BLaER1 (cell line): ENCODE measurements around the gene MS4A4A.

Experiments used
- H3K27ac ChIP-seq: shearing (Covaris generic); formaldehyde crosslinking; 2 replicates; pipeline ENCODE4 v1.8.1; 2022
- H3K27me3 ChIP-seq: shearing (Covaris generic); formaldehyde crosslinking; 2 replicates; pipeline ENCODE4 v1.8.1; 2022
- H3K36me3 ChIP-seq: shearing (Covaris generic); formaldehyde crosslinking; 2 replicates; pipeline ENCODE4 v1.8.1; 2022
- H3K4me1 ChIP-seq: shearing (Covaris generic); formaldehyde crosslinking; 2 replicates; pipeline ENCODE4 v1.8.1; 2022
- H3K4me2 ChIP-seq: shearing (Covaris generic); formaldehyde crosslinking; 2 replicates; pipeline ENCODE4 v1.8.1; 2022
- H3K4me3 ChIP-seq: shearing (Covaris generic); formaldehyde crosslinking; 2 replicates; pipeline ENCODE4 v1.8.1; 2022
- H3K9ac ChIP-seq: shearing (Covaris generic); formaldehyde crosslinking; 2 replicates; pipeline ENCODE4 v1.8.1; 2022
- H3K9me3 ChIP-seq: shearing (Covaris generic); formaldehyde crosslinking; 2 replicates; pipeline ENCODE4 v1.8.1; 2022
- H4K20me1 ChIP-seq: shearing (Covaris generic); formaldehyde crosslinking; 2 replicates; pipeline ENCODE4 v1.8.1; 2022
- Cebpa-rat ChIP-seq: shearing (Covaris generic); IDR thresholded peaks from 2 replicates; pipeline ENCODE4 v1.8.1; 2022

Gene MS4A4A

DNA sequence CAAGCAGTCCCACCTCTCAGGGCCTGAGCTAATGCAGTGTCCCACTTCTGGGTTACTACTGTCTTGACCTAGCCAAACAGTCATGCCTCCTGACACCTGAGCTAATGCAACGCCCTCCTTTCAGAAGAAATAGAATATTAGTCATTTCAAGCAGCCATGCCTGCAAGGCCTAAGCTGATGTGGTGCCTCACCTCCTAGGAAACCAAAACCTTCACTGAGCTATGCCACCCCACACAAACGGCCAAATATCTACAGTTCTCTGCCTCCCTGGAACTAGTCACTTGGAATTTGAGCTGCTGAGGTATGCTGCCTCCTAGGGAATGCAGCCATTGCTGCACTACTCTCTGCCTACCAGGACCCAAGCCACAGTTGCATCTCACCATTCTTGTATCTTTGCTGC lies 38.3 kb downstream of the MS4A4A start:
- Histone ChIP-seq H3K27ac (no peak overlapping the region), H3K4me2 (no peak overlapping the region), H3K36me3 (no peaks in the 10 kb centered on the region), H3K9ac (no peak overlapping the region), H3K4me3 (no peak overlapping the region), H3K27me3 (no peaks in the 10 kb centered on the region), H3K9me3 (peaks cover 65% of the 10 kb centered on the region), H4K20me1 (no peaks in the 10 kb centered on the region), H3K4me1 (peaks cover 12% of the 10 kb centered on the region)
- no peak for TF ChIP-seq Cebpa-rat

DNA sequence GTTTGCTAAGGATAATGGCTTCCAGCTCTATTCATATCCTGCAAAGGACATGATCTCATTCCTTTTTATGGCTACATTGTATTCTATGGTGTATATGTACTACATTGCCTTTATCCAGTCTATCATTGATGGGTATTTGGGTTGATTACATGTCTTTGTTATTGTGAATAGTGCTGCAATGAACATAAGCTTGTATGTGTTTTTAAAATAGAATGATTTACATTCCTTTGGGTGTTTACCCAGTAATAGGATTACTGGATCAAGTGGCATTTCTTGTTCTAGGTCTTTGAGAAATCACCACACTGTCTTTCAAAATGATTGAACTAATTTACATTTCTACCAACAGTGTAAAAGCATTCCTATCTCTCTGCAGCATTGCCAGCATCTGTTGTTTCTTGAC lies 40.6 kb downstream of the MS4A4A start:
- no peaks in the 10 kb centered on the region for H3K27me3 ChIP-seq

DNA sequence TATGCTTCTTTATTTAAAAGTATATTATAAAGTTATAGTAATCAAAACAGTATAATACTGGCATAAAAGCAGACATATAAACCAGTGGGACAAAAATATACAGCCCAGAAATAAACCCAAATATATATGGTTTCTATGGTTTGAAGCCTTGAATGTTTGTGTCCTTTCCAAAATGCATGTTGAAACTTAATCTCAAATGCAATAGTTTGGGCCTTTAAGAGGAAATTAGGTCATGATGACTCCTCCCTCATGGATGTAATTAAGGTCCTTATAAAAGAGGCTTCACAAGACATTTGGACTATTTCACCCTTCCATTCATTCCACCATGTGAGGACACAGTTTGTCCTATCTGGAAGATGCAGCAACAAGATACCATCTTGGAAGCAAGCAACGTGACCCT lies 46.5 kb downstream of the MS4A4A start, which contains the start of gene MS4A6E:
Gene MS4A6E, plus strand, starts transcription at position 301 of the 400 bp plus-strand sequence. CDS start 7,641 bp downstream, outside the sequence.
- Histone ChIP-seq H3K27ac (no peak within 1 kb of the TSS), H3K9ac (no peak within 1 kb of the TSS), H3K4me2 (no peak within 1 kb of the TSS), H3K4me3 (0 out of 2 replicates have a peak within 1 kb of the TSS, but pooled peaks have one; percentile 8), H3K27me3 (no peaks in the 10 kb centered on the region), H3K9me3 (peaks cover 48% of the 10 kb centered on the region), H3K36me3 (no peaks in the 10 kb centered on the region), H4K20me1 (no peaks in the 10 kb centered on the region), H3K4me1 (peaks cover 8% of the 10 kb centered on the region; the same call in 1 of the 2 replicates)
- TF ChIP-seq Cebpa-rat: no peak

More for the DNA sequence above, 40.6 kb downstream of the MS4A4A start:
- no peak overlapping the region for H3K4me3 ChIP-seq
- no peak overlapping the region for H3K9ac ChIP-seq
- no peak for TF ChIP-seq Cebpa-rat
- no peaks in the 10 kb centered on the region for H4K20me1 ChIP-seq
- peaks cover 8% of the 10 kb centered on the region; the same call in 1 of the 2 replicates for H3K4me1 ChIP-seq
- no peaks in the 10 kb centered on the region for H3K36me3 ChIP-seq
- H3K4me2 ChIP-seq: no peak overlapping the region
- H3K27ac ChIP-seq: no peak overlapping the region
- H3K9me3 ChIP-seq: peaks cover 66% of the 10 kb centered on the region

DNA sequence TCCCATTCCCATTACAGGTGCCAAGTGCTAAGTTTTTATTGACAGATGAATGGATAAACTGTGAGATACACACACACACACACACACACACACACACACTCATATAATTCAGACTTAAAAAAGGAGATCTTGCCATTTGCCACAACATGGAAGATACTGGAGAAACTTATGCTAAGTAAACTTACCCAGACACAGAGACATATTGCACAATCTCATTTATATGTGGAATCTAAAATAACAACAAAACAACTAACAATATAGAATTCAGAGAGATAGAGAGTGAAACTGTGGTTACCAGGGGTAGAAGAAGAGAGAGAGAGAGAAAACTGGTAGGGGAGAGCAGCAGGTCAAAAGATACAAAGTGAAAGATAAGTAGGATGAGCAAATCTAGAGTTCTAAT lies 48.0 kb downstream of the MS4A4A start:
- peaks cover 34% of the 10 kb centered on the region for H3K9me3 ChIP-seq
- H3K4me3 ChIP-seq: no peak overlapping the region
- H4K20me1 ChIP-seq: no peaks in the 10 kb centered on the region
- no peak overlapping the region for H3K27ac ChIP-seq
- no peaks in the 10 kb centered on the region for H3K27me3 ChIP-seq
- H3K4me2 ChIP-seq: no peak overlapping the region
- H3K9ac ChIP-seq: no peak overlapping the region
- no peak; the same call in 1 of the 2 replicates for TF ChIP-seq Cebpa-rat
- H3K36me3 ChIP-seq: no peaks in the 10 kb centered on the region
- H3K4me1 ChIP-seq: peaks cover 8% of the 10 kb centered on the region; the same call in 1 of the 2 replicates

DNA sequence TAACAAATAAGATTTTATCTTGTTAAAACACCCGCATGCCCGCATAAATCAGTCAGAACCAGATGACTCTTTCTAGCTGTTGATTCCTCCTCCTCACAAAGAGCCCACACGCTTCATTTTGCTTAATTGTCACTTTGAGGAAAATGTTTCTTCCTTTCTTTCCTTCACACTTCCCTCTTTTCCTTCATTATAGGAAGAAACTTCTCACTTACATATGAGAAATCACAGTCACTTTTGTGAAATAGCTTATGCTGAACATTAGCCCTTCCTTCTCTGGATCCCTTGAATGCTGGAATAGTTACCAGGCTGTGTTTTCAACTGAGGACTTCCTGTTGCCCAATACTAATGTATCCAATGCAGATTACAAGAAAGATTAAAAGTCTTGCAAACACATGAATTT lies 52.4 kb downstream of the MS4A4A start:
- H3K27me3 ChIP-seq: no peaks in the 10 kb centered on the region
- H4K20me1 ChIP-seq: no peaks in the 10 kb centered on the region
- H3K4me1 ChIP-seq: peaks cover 12% of the 10 kb centered on the region
- no peaks in the 10 kb centered on the region for H3K36me3 ChIP-seq
- H3K27ac ChIP-seq: no peak overlapping the region
- H3K9ac ChIP-seq: no peak overlapping the region
- no peak overlapping the region for H3K4me3 ChIP-seq
- no peak for TF ChIP-seq Cebpa-rat
- peaks cover 10% of the 10 kb centered on the region; the same call in 1 of the 2 replicates for H3K9me3 ChIP-seq
- no peak overlapping the region for H3K4me2 ChIP-seq

DNA sequence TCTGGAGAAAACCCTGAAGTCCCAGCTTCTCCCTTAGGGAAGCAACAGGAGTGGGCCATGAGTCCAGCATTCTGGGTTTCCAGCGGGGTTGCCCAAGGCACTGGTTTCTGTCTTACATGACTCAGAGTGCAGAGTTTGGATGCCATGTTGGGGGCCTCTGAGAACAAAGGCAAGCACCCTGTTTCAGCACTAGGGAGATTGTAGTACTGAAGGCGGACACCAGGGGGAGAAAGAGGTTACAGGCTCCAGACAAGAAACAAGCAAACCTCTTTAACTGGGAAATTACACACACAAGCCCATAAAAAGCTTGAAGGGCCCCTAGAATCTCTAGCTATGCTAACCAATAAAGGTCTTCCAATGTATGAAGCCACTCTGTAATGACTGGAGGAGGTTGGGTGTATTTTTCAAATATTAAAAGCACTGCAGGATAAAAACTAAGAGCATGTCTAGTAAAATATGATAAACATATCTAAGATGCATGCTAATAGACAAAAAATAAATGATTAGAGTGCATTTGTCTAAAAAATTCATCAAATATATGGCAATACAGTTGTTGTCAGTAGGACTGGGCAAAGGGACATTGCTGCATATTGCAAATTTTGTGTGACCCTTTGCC lies 53.6 kb downstream of the MS4A4A start:
- H3K4me1 ChIP-seq: peaks cover 12% of the 10 kb centered on the region

DNA sequence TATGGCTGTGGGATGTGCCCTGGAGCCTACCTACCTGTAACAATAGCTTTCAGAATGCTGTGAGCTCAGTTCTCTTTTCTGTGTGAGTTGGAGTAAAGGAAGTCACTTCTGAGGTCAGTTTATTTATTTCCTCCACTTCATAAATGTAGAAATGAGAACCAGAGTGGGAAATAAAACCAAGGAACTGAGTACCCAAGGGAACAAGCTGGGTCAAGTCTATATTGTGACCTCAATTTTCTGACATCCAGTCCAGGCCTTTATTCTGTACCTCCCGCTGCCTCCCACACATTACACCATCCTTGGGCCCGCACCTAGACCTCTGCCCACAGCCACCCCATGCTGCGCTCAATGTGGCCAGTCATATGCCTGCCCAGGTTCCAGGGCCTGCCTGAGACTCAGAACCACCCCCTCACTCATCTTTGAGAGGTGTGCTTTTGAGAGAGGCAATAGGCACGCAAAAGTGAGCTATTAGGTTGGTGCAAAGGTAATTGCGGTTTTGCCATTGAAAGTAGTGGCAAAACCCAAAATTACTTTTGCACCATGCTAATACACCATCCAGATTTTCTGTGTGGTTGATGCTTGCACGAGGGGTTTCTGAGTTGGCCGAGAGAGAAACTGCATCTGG lies 56.4 kb downstream of the MS4A4A start:
- Histone ChIP-seq H3K27ac (no peak overlapping the region), H3K4me3 (no peak overlapping the region), H3K4me1 (peaks cover 12% of the 10 kb centered on the region), H4K20me1 (no peaks in the 10 kb centered on the region), H3K27me3 (no peaks in the 10 kb centered on the region), H3K9me3 (no peaks in the 10 kb centered on the region), H3K9ac (no peak overlapping the region), H3K36me3 (no peaks in the 10 kb centered on the region), H3K4me2 (peak overlapping the region; percentile 38)
- TF ChIP-seq Cebpa-rat: no peak

More for the DNA sequence above, 53.6 kb downstream of the MS4A4A start:
- H3K27ac ChIP-seq: no peak overlapping the region
- H3K4me2 ChIP-seq: no peak overlapping the region
- no peak overlapping the region for H3K4me3 ChIP-seq
- no peaks in the 10 kb centered on the region for H4K20me1 ChIP-seq
- H3K36me3 ChIP-seq: no peaks in the 10 kb centered on the region
- no peak overlapping the region for H3K9ac ChIP-seq
- no peak for TF ChIP-seq Cebpa-rat
- H3K9me3 ChIP-seq: peaks cover 10% of the 10 kb centered on the region; the same call in 1 of the 2 replicates
- no peaks in the 10 kb centered on the region for H3K27me3 ChIP-seq

DNA sequence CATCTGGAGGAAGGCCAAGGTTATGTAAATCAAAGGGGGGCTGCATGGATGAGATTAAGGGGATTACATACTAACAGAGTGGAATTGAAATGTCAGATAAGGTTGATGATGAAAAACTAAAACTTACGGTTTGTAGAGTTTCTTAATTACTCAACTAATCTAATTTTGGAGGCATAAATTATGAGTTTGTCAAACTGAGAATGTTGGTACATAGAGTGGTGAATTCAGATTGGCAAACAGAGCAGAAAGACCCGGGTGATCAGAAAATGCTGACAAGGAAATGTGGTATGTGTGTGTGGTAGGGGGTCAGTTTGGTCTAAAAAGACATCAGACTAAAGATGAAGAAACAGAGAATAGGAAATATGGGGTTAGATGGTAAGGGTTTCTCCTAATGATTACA lies 57.6 kb downstream of the MS4A4A start:
- Histone ChIP-seq H3K4me2 (no peak overlapping the region), H3K36me3 (no peaks in the 10 kb centered on the region), H3K27ac (no peak overlapping the region), H3K9me3 (0 out of 2 replicates have a peak, but pooled peaks cover 6% of the 10 kb centered on the region), H4K20me1 (no peaks in the 10 kb centered on the region), H3K4me3 (no peak overlapping the region), H3K4me1 (peaks cover 12% of the 10 kb centered on the region), H3K27me3 (no peaks in the 10 kb centered on the region), H3K9ac (no peak overlapping the region)
- TF ChIP-seq Cebpa-rat: no peak

DNA sequence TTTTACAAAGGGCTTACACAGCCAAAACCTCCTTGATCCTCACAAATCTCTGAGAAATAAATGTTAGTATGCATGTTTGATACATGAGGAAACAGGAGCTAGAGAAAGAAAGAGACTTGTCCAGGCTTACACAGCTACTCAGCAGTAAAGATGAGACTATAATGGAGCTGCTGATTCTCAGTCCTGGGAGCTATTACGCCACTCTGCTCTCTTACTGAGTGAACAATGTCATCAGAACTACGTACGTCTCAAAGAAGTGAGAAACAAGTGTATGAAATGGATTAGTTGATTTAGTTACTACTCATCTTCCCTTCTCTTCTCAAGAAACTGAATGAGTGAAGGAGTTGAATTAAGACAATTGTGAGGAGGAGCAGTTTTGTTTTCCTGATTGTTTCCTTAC lies 58.9 kb downstream of the MS4A4A start:
- H4K20me1 ChIP-seq: no peaks in the 10 kb centered on the region
- no peaks in the 10 kb centered on the region for H3K36me3 ChIP-seq
- no peaks in the 10 kb centered on the region for H3K27me3 ChIP-seq
- no peak overlapping the region for H3K4me2 ChIP-seq
- no peak for TF ChIP-seq Cebpa-rat
- H3K9me3 ChIP-seq: 0 out of 2 replicates have a peak, but pooled peaks cover 6% of the 10 kb centered on the region
- no peak overlapping the region for H3K4me3 ChIP-seq
- H3K27ac ChIP-seq: no peak overlapping the region
- H3K9ac ChIP-seq: no peak overlapping the region
- H3K4me1 ChIP-seq: peaks cover 12% of the 10 kb centered on the region

DNA sequence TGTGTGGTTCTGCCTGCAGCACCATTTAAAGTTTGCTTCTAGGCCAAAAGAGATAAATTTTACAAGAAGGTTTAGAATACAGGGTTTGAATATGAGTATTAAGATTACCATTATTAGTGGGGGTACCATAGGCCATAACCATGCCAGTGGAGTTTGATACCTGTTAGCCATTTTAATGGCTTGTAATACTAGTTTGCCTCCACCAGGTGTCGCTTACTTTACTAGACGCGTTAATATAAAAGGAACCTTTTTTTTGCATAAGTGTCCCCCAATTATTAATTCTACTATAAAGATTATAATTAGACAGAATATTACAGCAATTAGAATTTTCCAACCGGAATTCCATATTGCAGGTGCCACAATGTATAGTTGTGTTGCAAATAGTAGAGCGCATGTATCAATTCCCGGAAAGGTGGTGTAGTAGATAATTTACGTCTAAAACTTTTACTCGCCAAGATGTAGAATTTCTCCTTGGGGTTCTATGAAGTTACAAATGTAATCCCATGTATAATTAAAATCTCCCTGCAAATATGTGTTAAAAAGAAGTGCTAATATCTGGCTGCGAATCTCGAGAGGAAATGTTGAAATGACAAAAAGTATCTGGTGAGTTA lies 62.7 kb downstream of the MS4A4A start:
- Histone ChIP-seq H4K20me1 (no peaks in the 10 kb centered on the region), H3K4me3 (no peak overlapping the region), H3K9me3 (0 out of 2 replicates have a peak, but pooled peaks cover 6% of the 10 kb centered on the region), H3K36me3 (no peaks in the 10 kb centered on the region), H3K27me3 (no peaks in the 10 kb centered on the region), H3K4me2 (no peak overlapping the region), H3K9ac (no peak overlapping the region), H3K27ac (no peak overlapping the region), H3K4me1 (no peaks in the 10 kb centered on the region)
- no peak for TF ChIP-seq Cebpa-rat
